Measurements from ENCODE around the gene RAD51AP1. TPM values are rescaled to one million over a fixed set of nuclear protein-coding genes. Genes with fewer than 3 reads are reported as not detected.

The RAD51AP1 gene
- total RNA-seq, 1 experiment from 2014 or later: 10.8 TPM

DNA sequence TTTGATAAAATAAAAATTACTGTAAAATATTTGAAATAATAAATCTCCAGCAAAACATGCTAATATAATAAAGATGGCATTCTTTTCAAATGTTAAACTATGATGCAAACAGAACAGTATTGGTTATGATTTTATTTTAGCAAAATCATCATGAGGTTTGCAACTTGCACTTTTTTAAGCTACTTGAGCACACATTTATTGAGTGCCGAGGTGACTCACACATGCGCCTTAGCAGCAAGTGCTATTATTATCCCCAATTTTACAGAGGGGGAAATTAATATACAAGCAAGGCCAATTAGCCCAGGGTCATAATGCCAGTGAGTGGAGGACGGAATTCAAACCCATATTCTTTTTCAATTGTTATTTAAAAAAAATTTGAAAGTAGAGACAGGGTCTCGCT, 30.6 kb downstream of the RAD51AP1 start:
- DNase-seq (ENCODE audit: unreplicated experiment): no peak
- Mint-ChIP-seq H3K27ac (ENCODE audit: low read depth, unreplicated experiment) (no peak overlapping the region), H3K27me3 (ENCODE audit: insufficient read depth, unreplicated experiment) (no peaks in the 10 kb centered on the region), H3K4me1 (ENCODE audit: insufficient read depth, unreplicated experiment) (no peaks in the 10 kb centered on the region), H3K9me3 (ENCODE audit: unreplicated experiment) (no peaks in the 10 kb centered on the region), H3K36me3 (ENCODE audit: insufficient read depth, unreplicated experiment) (no peaks in the 10 kb centered on the region), H3K4me3 (ENCODE audit: unreplicated experiment) (no peak overlapping the region)
- TF ChIP-seq CTCF (IDR thresholded peaks at IDR 0.05; ENCODE audit: unreplicated experiment): no peak
- intact Hi-C loops (cut with micrococcal nuclease): no loop called here
- CTCF ChIA-PET: no interaction called here
- POLR2A ChIA-PET: no interaction called here
- BruUV-seq (replicated peaks): no TSS peak

DNA sequence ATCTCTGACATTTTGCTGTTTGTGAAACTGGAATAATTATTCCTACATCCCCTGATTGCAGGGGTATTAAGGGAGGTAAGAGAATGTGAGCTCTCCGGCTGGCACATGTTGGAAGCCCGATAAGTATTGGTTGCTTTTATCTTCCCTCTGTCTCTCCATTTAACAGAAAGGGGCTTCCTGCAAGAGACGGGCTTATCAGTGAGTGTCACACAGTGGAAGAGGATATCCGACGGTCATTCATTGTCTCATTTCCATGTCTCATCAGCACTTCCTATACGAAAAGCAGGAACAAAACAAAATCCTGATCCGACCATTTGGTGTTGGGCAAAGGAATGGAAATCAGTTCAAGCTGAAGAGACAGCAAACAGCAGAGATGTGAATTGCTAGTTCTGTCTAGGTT, 34.0 kb downstream of the RAD51AP1 start:
- Mint-ChIP-seq H3K36me3 (ENCODE audit: insufficient read depth, unreplicated experiment) (no peaks in the 10 kb centered on the region), H3K4me3 (ENCODE audit: unreplicated experiment) (no peak overlapping the region), H3K9me3 (ENCODE audit: unreplicated experiment) (no peaks in the 10 kb centered on the region), H3K4me1 (ENCODE audit: insufficient read depth, unreplicated experiment) (no peaks in the 10 kb centered on the region), H3K27ac (ENCODE audit: low read depth, unreplicated experiment) (no peak overlapping the region), H3K27me3 (ENCODE audit: insufficient read depth, unreplicated experiment) (no peaks in the 10 kb centered on the region)
- BruUV-seq (replicated peaks): no TSS peak
- intact Hi-C loops (cut with micrococcal nuclease): loop anchor here (10.0 kb wide), 1 partner anchor 182 kb away; no protein-coding TSS in a partner anchor
- POLR2A ChIA-PET: no interaction called here
- DNase-seq (ENCODE audit: unreplicated experiment): no peak
- CTCF ChIA-PET: interaction anchor here (1.0 to 1.3 kb wide), 2 partner anchors 33 to 281 kb away, joined by 4 read pairs; no protein-coding TSS in a partner anchor
- TF ChIP-seq CTCF (IDR thresholded peaks at IDR 0.05; ENCODE audit: unreplicated experiment): no peak

GRCh38 chr12:4579305-4580102, 40.8 kb downstream of the RAD51AP1 start:
- no peak overlapping the region for H3K4me3 Mint-ChIP-seq (ENCODE audit: unreplicated experiment)
- intact Hi-C loops (cut with micrococcal nuclease): loop anchor here (10.0 kb wide), 1 partner anchor 175 kb away; no protein-coding TSS in a partner anchor
- no peaks in the 10 kb centered on the region for H3K36me3 Mint-ChIP-seq (ENCODE audit: insufficient read depth, unreplicated experiment)
- no peaks in the 10 kb centered on the region for H3K27me3 Mint-ChIP-seq (ENCODE audit: insufficient read depth, unreplicated experiment)
- ChIA-PET CTCF (interaction anchor here (0.7 to 1.2 kb wide), 2 partner anchors 165 to 179 kb away, joined by 3 to 4 read pairs; no protein-coding TSS in a partner anchor), POLR2A (no interaction called here)
- no peak for TF ChIP-seq CTCF (IDR thresholded peaks at IDR 0.05; ENCODE audit: unreplicated experiment)
- no peaks in the 10 kb centered on the region for H3K4me1 Mint-ChIP-seq (ENCODE audit: insufficient read depth, unreplicated experiment)
- H3K27ac Mint-ChIP-seq (ENCODE audit: low read depth, unreplicated experiment): no peak overlapping the region
- H3K9me3 Mint-ChIP-seq (ENCODE audit: unreplicated experiment): no peaks in the 10 kb centered on the region
- DNase-seq (ENCODE audit: unreplicated experiment): no peak
- no TSS peak for BruUV-seq (replicated peaks)

- H3K4me3 Mint-ChIP-seq (ENCODE audit: unreplicated experiment): no peak overlapping the region
- no peaks in the 10 kb centered on the region for H3K9me3 Mint-ChIP-seq (ENCODE audit: unreplicated experiment)
- no peaks in the 10 kb centered on the region for H3K4me1 Mint-ChIP-seq (ENCODE audit: insufficient read depth, unreplicated experiment)
- no peak for DNase-seq (ENCODE audit: unreplicated experiment)
- ChIA-PET POLR2A (no interaction called here), CTCF (interaction anchor here (0.7 to 1.2 kb wide), 3 partner anchors 165 to 1376 kb away, joined by 3 to 4 read pairs (median 3); no protein-coding TSS in a partner anchor)
- BruUV-seq (replicated peaks): no TSS peak
- H3K27ac Mint-ChIP-seq (ENCODE audit: low read depth, unreplicated experiment): no peak overlapping the region
- TF ChIP-seq CTCF (IDR thresholded peaks at IDR 0.05; ENCODE audit: unreplicated experiment): no peak
- no peaks in the 10 kb centered on the region for H3K27me3 Mint-ChIP-seq (ENCODE audit: insufficient read depth, unreplicated experiment)
- H3K36me3 Mint-ChIP-seq (ENCODE audit: insufficient read depth, unreplicated experiment): peaks cover 5% of the 10 kb centered on the region
- intact Hi-C loops (cut with micrococcal nuclease): no loop called here
Measured at GRCh38 chr12:4580281-4580688, 41.6 kb downstream of the RAD51AP1 start.
